ENCODE results near the gene RGSL1.

GRCh38 chr1:182476625-182477024 is 26.7 kb downstream of the RGSL1 start:
- TF ChIP-seq CTCF (IDR thresholded peaks at IDR 0.05; ENCODE audit: poor library complexity, severe bottlenecking) (no peak), EZH2 (IDR thresholded peaks at IDR 0.05; ENCODE audit: borderline replicate concordance, insufficient read depth, low read length, poor library complexity, severe bottlenecking) (no peak), POLR2AphosphoS5 (IDR thresholded peaks at IDR 0.05) (no peak), RAD21 (conservative IDR thresholded peaks at IDR 0.05) (no peak), EP300 (conservative IDR thresholded peaks at IDR 0.05; ENCODE audit: poor library complexity, severe bottlenecking) (no peak)

Data from neural cell (in vitro differentiated cells).